Measurements from ENCODE around the gene GABARAP. TPM values are rescaled to one million over a fixed set of nuclear protein-coding genes. Genes with fewer than 3 reads are reported as not detected.

The GABARAP gene
- total RNA-seq, 3 donors from 2014 or later: 424 to 499 (median 484) TPM

DNA sequence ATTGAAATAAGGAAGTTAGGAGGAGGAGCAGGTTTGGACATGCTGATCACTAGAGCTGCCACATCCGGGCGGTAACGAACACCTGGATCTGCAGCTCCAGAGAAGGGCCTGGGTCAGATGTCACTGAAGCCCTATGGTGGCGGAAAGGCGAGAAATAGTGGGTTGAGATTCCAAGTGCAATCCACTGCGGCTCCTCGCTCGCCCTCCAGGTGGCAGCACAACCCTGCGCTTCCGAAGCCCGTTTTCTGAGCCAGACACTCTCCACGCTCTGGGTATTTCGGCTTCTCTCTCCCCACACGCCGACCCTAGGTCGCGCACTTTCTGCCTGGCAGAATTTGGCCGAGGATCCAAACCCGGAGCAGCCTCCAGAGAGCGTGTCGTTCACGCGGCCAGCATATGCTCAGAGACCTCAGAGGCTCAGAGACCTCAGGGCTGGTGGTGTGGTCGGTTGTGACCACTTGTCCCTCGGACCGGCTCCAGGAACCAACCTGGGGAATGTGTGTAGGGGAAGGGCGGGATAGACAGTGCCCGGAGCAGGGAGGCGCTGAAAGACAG is 38.3 kb upstream of the GABARAP start:
- TF ChIP-seq, protein P1, sequence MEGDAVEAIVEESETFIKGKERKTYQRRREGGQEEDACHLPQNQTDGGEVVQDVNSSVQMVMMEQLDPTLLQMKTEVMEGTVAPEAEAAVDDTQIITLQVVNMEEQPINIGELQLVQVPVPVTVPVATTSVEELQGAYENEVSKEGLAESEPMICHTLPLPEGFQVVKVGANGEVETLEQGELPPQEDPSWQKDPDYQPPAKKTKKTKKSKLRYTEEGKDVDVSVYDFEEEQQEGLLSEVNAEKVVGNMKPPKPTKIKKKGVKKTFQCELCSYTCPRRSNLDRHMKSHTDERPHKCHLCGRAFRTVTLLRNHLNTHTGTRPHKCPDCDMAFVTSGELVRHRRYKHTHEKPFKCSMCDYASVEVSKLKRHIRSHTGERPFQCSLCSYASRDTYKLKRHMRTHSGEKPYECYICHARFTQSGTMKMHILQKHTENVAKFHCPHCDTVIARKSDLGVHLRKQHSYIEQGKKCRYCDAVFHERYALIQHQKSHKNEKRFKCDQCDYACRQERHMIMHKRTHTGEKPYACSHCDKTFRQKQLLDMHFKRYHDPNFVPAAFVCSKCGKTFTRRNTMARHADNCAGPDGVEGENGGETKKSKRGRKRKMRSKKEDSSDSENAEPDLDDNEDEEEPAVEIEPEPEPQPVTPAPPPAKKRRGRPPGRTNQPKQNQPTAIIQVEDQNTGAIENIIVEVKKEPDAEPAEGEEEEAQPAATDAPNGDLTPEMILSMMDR (IDR thresholded peaks at IDR 0.05): peak; percentile 90
- DNase-seq (peak; percentile 86 to 93 (median 88)), ATAC-seq (peak; percentile 83)
- Histone ChIP-seq H3K4me3 (peak overlapping the region; percentile 9), H3K9me3 (no peaks in the 10 kb centered on the region), H3K4me1 (ENCODE audit: low read depth) (peaks cover 27% of the 10 kb centered on the region), H3K36me3 (ENCODE audit: low read depth) (no peaks in the 10 kb centered on the region)
- intact Hi-C loops (cut with DNase I, micrococcal nuclease): no loop called here

GRCh38 chr17:7279448-7279847 is 37.2 kb upstream of the GABARAP start:
- no peak overlapping the region for H3K4me3 ChIP-seq
- intact Hi-C loops (cut with DNase I, micrococcal nuclease): loop anchor here in 1 of 2 donors (10.0 kb wide), 1 partner anchor 65 kb away; no protein-coding TSS in a partner anchor
- no peaks in the 10 kb centered on the region for H3K9me3 ChIP-seq
- DNase-seq (peak in 1 of 3 donors; percentile 65), ATAC-seq (peak; percentile 41)
- peaks cover 27% of the 10 kb centered on the region for H3K4me1 ChIP-seq (ENCODE audit: low read depth)
- TF ChIP-seq, protein P1 (IDR thresholded peaks at IDR 0.05): no peak
- H3K36me3 ChIP-seq (ENCODE audit: low read depth): no peaks in the 10 kb centered on the region

- intact Hi-C loops (cut with DNase I, micrococcal nuclease): no loop called here
- H3K36me3 ChIP-seq (ENCODE audit: low read depth): no peaks in the 10 kb centered on the region
- no peak overlapping the region for H3K4me3 ChIP-seq
- H3K4me1 ChIP-seq (ENCODE audit: low read depth): peaks cover 18% of the 10 kb centered on the region
- TF ChIP-seq, protein P1 (IDR thresholded peaks at IDR 0.05): no peak
- DNase-seq: no peak
- no peaks in the 10 kb centered on the region for H3K9me3 ChIP-seq
- no peak for ATAC-seq
Measured at GRCh38 chr17:7266784-7267183, 24.5 kb upstream of the GABARAP start.

- peak; percentile 14 for ATAC-seq
- no peaks in the 10 kb centered on the region for H3K9me3 ChIP-seq
- H3K36me3 ChIP-seq (ENCODE audit: low read depth): no peaks in the 10 kb centered on the region
- H3K4me3 ChIP-seq: no peak overlapping the region
- H3K4me1 ChIP-seq (ENCODE audit: low read depth): peaks cover 19% of the 10 kb centered on the region
- TF ChIP-seq, protein P1 (IDR thresholded peaks at IDR 0.05): no peak
- intact Hi-C loops (cut with DNase I, micrococcal nuclease): no loop called here
- peak in 2 of 3 donors; percentile 71 to 81 for DNase-seq
Measured at GRCh38 chr17:7263801-7264078, 21.5 kb upstream of the GABARAP start.

DNA sequence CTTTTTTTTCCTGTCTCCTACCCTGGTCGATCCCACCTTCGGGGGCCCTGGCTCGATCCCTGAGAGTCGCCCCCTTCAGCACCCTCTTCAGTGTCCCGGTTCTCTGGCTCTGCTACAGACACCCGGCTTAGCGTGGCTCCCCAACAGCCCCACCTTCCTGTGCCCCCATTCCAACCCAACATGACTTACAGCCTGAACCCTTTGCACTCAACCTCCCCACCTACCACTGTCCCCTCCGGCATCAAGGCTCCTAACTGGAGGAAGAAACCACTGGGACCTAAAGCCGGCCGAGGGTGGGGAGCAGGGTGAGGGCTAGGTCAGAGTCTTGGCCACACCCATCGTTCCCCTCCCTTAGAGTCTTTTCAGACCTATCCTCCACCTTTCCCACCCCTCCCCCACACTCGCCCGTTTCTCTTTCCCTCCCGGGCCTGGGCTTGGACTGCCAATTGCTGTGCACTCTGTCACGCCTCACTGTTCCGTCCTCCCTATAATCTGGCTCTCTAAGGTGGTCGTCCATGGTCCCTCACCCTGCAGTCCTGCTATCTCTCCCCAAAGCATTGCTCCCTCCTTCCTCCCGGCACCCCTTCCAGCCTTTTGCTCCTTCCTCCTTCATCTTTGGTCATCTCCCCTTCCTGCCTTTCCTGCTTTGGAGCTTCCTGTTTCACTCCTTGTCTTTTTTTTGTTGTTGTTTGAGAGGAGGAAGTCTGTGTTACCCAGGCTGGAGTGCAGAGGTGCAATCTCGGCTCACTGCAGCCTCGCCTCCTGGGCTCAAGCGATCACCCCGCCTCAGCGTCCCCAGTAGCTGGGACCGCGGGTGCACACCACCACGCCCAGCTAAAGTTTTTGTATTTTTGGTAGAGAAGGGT is 20.9 kb upstream of the GABARAP start:
- TF ChIP-seq, protein P1 (IDR thresholded peaks at IDR 0.05): no peak
- Histone ChIP-seq H3K4me3 (peak overlapping the region; percentile 67), H3K4me1 (ENCODE audit: low read depth) (peaks cover 24% of the 10 kb centered on the region), H3K9me3 (no peaks in the 10 kb centered on the region), H3K36me3 (ENCODE audit: low read depth) (no peaks in the 10 kb centered on the region)
- ATAC-seq (peak; percentile 67), DNase-seq (peak; percentile 91 to 98 (median 93))
- intact Hi-C loops (cut with DNase I, micrococcal nuclease): no loop called here
